GM12801 (cell line): ENCODE data around the gene COTL1.

Experiments used
- CTCF ChIP-seq: IDR thresholded peaks from one replicate; pipeline ENCODE4 v1.5.1; 2011; ENCODE audit warnings: control low read depth; ENCODE audit not compliant: insufficient read length; ENCODE audit errors: extremely low read depth

Gene COTL1

GRCh38 chr16:84659656-84660300 lies 41.9 kb upstream of the COTL1 start:
- TF ChIP-seq CTCF = no peak

GRCh38 chr16:84658690-84659089 lies 40.8 kb upstream of the COTL1 start:
- TF ChIP-seq CTCF = no peak

- TF ChIP-seq CTCF = no peak
Measured at GRCh38 chr16:84657229-84657837, 39.5 kb upstream of the COTL1 start.

- TF ChIP-seq CTCF = no peak
Measured at GRCh38 chr16:84656649-84657048, 38.8 kb upstream of the COTL1 start.

- TF ChIP-seq CTCF = no peak
Measured at GRCh38 chr16:84654998-84655397, 37.1 kb upstream of the COTL1 start.

GRCh38 chr16:84654238-84654637 lies 36.4 kb upstream of the COTL1 start:
- TF ChIP-seq CTCF = no peak

GRCh38 chr16:84652566-84652965 lies 34.7 kb upstream of the COTL1 start:
- no peak for TF ChIP-seq CTCF
